ENCODE results near the gene KRTAP13-3. TPM values are rescaled to one million over a fixed set of nuclear protein-coding genes. Genes with fewer than 3 reads are reported as not detected.

Gene KRTAP13-3
- total and polyA plus RNA-seq, 2 of the 8 experiments (the other 6 are each of a cell fraction or from before 2014, with no cell fraction given), result not detected

DNA sequence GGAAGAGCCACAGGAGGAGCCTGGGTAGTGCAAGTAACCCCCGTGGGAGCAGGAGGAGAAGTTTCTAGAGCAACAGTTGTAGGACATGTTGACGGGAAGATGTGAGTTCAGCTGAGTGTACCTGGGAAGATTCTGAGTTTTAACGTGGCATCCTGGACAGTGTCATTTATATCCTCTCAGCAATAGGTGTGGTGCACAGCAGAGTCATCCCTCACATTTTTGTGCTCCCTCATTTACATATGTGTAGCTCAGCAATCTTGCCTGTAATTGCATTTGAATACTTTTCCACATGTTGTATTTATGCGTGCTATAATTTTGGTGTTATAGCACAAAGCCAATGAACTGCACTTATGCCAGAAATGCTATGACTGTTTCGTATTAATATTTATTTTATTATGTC, at the start of gene KRTAP13-3 (continued):
- TF ChIP-seq, protein P1, sequence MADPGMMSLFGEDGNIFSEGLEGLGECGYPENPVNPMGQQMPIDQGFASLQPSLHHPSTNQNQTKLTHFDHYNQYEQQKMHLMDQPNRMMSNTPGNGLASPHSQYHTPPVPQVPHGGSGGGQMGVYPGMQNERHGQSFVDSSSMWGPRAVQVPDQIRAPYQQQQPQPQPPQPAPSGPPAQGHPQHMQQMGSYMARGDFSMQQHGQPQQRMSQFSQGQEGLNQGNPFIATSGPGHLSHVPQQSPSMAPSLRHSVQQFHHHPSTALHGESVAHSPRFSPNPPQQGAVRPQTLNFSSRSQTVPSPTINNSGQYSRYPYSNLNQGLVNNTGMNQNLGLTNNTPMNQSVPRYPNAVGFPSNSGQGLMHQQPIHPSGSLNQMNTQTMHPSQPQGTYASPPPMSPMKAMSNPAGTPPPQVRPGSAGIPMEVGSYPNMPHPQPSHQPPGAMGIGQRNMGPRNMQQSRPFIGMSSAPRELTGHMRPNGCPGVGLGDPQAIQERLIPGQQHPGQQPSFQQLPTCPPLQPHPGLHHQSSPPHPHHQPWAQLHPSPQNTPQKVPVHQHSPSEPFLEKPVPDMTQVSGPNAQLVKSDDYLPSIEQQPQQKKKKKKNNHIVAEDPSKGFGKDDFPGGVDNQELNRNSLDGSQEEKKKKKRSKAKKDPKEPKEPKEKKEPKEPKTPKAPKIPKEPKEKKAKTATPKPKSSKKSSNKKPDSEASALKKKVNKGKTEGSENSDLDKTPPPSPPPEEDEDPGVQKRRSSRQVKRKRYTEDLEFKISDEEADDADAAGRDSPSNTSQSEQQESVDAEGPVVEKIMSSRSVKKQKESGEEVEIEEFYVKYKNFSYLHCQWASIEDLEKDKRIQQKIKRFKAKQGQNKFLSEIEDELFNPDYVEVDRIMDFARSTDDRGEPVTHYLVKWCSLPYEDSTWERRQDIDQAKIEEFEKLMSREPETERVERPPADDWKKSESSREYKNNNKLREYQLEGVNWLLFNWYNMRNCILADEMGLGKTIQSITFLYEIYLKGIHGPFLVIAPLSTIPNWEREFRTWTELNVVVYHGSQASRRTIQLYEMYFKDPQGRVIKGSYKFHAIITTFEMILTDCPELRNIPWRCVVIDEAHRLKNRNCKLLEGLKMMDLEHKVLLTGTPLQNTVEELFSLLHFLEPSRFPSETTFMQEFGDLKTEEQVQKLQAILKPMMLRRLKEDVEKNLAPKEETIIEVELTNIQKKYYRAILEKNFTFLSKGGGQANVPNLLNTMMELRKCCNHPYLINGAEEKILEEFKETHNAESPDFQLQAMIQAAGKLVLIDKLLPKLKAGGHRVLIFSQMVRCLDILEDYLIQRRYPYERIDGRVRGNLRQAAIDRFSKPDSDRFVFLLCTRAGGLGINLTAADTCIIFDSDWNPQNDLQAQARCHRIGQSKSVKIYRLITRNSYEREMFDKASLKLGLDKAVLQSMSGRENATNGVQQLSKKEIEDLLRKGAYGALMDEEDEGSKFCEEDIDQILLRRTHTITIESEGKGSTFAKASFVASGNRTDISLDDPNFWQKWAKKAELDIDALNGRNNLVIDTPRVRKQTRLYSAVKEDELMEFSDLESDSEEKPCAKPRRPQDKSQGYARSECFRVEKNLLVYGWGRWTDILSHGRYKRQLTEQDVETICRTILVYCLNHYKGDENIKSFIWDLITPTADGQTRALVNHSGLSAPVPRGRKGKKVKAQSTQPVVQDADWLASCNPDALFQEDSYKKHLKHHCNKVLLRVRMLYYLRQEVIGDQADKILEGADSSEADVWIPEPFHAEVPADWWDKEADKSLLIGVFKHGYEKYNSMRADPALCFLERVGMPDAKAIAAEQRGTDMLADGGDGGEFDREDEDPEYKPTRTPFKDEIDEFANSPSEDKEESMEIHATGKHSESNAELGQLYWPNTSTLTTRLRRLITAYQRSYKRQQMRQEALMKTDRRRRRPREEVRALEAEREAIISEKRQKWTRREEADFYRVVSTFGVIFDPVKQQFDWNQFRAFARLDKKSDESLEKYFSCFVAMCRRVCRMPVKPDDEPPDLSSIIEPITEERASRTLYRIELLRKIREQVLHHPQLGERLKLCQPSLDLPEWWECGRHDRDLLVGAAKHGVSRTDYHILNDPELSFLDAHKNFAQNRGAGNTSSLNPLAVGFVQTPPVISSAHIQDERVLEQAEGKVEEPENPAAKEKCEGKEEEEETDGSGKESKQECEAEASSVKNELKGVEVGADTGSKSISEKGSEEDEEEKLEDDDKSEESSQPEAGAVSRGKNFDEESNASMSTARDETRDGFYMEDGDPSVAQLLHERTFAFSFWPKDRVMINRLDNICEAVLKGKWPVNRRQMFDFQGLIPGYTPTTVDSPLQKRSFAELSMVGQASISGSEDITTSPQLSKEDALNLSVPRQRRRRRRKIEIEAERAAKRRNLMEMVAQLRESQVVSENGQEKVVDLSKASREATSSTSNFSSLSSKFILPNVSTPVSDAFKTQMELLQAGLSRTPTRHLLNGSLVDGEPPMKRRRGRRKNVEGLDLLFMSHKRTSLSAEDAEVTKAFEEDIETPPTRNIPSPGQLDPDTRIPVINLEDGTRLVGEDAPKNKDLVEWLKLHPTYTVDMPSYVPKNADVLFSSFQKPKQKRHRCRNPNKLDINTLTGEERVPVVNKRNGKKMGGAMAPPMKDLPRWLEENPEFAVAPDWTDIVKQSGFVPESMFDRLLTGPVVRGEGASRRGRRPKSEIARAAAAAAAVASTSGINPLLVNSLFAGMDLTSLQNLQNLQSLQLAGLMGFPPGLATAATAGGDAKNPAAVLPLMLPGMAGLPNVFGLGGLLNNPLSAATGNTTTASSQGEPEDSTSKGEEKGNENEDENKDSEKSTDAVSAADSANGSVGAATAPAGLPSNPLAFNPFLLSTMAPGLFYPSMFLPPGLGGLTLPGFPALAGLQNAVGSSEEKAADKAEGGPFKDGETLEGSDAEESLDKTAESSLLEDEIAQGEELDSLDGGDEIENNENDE (IDR thresholded peaks at IDR 0.05; ENCODE audit: insufficient replicate concordance, low read length), result no peak
- TF ChIP-seq BACH1 (IDR thresholded peaks at IDR 0.05; ENCODE audit: low read length) (no peak), SUZ12 (IDR thresholded peaks at IDR 0.05; ENCODE audit: low read length) (no peak), CHD2 (IDR thresholded peaks at IDR 0.05; ENCODE audit: low read length) (no peak)
